GM12801 (cell line): Measurements from ENCODE around the gene CYP26A1.

Experiments
- TF ChIP-seq, protein P1 (sequence below): IDR thresholded peaks from one replicate; pipeline ENCODE4 v1.5.1; 2011; ENCODE audit warnings: control low read depth; ENCODE audit not compliant: insufficient read length; ENCODE audit errors: extremely low read depth

The CYP26A1 gene

DNA sequence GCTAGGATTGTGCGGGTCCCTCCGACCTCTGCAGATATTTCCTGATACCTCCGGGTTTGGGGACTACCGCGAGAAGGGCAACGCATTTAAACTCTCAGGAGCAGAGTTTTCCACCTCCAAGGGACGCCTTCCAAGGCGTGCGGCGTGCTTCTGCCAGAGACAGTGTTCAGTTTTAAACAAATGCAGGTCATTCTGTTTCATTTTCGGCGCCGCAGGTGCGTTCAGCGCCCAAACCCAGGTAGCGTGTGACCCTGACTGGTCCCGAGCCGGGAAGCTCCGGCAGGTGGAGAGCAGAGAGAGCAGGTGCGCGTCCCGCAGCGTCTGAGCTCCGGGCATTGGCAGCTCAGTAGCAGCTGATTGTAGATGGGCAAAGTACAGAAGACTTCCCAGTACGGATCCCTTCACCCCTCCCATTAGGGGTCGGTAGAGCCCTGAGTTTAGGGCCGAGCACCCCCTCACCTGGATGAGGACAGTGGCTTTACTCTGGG, 1.4 kb upstream of the CYP26A1 start:
- TF ChIP-seq, protein P1, sequence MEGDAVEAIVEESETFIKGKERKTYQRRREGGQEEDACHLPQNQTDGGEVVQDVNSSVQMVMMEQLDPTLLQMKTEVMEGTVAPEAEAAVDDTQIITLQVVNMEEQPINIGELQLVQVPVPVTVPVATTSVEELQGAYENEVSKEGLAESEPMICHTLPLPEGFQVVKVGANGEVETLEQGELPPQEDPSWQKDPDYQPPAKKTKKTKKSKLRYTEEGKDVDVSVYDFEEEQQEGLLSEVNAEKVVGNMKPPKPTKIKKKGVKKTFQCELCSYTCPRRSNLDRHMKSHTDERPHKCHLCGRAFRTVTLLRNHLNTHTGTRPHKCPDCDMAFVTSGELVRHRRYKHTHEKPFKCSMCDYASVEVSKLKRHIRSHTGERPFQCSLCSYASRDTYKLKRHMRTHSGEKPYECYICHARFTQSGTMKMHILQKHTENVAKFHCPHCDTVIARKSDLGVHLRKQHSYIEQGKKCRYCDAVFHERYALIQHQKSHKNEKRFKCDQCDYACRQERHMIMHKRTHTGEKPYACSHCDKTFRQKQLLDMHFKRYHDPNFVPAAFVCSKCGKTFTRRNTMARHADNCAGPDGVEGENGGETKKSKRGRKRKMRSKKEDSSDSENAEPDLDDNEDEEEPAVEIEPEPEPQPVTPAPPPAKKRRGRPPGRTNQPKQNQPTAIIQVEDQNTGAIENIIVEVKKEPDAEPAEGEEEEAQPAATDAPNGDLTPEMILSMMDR = no peak

DNA sequence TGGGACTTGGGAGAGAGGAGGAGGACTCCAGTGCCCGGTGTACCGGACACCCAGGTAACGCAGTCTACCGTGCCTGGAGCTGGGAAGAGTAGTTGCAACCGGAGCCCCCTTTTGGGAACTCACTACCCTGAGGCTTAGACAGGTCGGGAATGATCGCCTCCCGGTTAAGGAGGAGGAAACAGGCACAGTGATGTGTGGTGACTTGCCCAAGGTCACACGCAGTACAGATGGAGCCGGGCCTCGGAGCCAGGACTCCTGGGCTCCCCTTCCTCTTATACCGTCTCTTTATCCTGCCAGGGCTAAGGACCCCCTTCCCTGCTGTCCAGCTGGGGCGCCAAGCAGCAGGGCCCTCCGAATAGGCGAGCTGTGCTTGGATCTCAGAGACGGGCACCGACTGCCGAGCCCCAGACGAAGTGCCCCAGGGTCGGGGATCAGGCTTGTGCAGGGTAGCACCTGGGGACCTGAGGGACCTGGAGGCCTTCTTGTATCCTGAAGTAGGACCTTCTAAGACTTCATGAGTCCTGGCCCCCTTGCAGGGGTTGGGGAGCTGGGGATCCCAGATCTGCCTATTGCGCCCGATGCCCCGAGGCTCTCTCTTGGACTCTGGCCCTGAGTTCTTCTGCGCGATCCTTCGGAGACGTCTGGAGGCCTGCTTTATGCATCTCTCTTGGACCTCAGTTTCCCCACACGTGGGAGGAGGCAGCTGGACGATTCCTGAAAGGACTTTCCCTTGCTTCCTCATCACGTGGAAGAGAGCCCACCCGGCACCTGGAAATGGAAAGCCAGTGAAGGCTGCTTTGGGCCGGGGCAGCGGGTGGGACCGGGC, 767 bp upstream of the CYP26A1 start:
- TF ChIP-seq, protein P1 = no peak

- TF ChIP-seq, protein P1 = no peak
Measured at GRCh38 chr10:93074147-93074596, 479 bp downstream of the CYP26A1 start.

GRCh38 chr10:93074597-93075368, 1.1 kb downstream of the CYP26A1 start:
- TF ChIP-seq, protein P1 = no peak

GRCh38 chr10:93075369-93076221, 1.9 kb downstream of the CYP26A1 start:
- TF ChIP-seq, protein P1 = no peak

DNA sequence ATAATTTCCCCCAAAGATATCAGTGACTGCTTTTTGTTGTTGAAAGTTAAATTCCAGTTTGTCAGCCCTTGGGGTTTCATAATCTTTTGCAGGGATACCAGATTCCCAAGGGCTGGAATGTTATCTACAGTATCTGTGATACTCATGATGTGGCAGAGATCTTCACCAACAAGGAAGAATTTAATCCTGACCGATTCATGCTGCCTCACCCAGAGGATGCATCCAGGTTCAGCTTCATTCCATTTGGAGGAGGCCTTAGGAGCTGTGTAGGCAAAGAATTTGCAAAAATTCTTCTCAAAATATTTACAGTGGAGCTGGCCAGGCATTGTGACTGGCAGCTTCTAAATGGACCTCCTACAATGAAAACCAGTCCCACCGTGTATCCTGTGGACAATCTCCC, 3.2 kb downstream of the CYP26A1 start:
- TF ChIP-seq, protein P1 = no peak

DNA sequence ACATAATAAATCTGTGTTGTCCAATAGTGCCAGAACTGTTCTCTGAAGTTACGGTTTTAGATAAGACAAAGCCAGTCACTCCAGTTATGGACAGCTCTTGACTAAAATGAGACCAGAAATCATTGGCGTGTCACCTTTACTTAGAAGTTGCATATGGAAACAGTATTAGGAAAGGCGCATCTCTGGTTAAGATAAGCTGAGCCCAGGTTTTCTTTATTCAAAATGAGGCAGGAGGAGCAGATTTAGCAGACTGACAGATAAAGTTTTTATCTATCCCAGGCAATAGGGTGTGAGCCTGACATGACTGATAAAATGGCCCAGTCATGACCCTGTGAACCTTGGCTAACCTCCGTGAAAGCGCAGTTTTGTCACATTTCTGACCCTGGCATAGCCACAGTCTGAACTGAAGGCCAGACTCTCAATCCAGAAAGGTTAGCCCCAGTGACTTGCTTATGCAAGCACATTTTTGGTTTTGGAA, 4.2 kb downstream of the CYP26A1 start:
- TF ChIP-seq, protein P1 = no peak
